Stimulated activated CD8-positive, alpha-beta memory T cell treated with anti-CD3 and anti-CD28 coated beads, Interleukin-7, amount 100 ng/mL, for 24 hours (primary cell): ENCODE results near the gene OR2D2.
"Not testable (repeated sequence)": the region's sequence is repeated elsewhere in the genome, so short reads cannot be mapped to it uniquely, and the experiment has no call there.

ENCODE experiments used
- DNase-seq: peaks from one replicate; pipeline ENCODE4 v3.0.0-alpha.2; 2020; ENCODE audit warnings: low read depth

The OR2D2 gene

GRCh38 chr11:6882751-6883150, 9.5 kb downstream of the OR2D2 start:
- DNase-seq = no peak

GRCh38 chr11:6876914-6877313, 15.4 kb downstream of the OR2D2 start:
- no peak for DNase-seq

- no peak for DNase-seq
Observed at GRCh38 chr11:6876325-6876724, 16.0 kb downstream of the OR2D2 start, which contains the start of gene OR10A4. OR10A4 (plus strand) TSS chr11:6876625; CDS start chr11:6876648, 23 bp downstream.

GRCh38 chr11:6875761-6876160, 16.5 kb downstream of the OR2D2 start:
- no peak for DNase-seq

- no peak for DNase-seq
Observed at GRCh38 chr11:6871278-6871677, 21.0 kb downstream of the OR2D2 start.

- DNase-seq = no peak
Observed at GRCh38 chr11:6864438-6864837, 27.9 kb downstream of the OR2D2 start.

GRCh38 chr11:6862961-6863360, 29.3 kb downstream of the OR2D2 start, which contains the start of gene OR10A2:
OR10A2 (plus strand) TSS chr11:6863057; CDS start chr11:6869755, 6,698 bp downstream.
- no peak for DNase-seq

- no peak for DNase-seq
Observed at GRCh38 chr11:6856871-6857270, 35.4 kb downstream of the OR2D2 start.

- DNase-seq = no peak
Observed at GRCh38 chr11:6855971-6856541, 36.2 kb downstream of the OR2D2 start.

GRCh38 chr11:6854801-6855200, 37.5 kb downstream of the OR2D2 start:
- not testable (repeated sequence) for DNase-seq

GRCh38 chr11:6850526-6850925, 41.8 kb downstream of the OR2D2 start:
- no peak for DNase-seq

GRCh38 chr11:6845383-6845782, 46.9 kb downstream of the OR2D2 start, which contains the start of gene OR10A5:
OR10A5 (plus strand) TSS chr11:6845683; CDS start chr11:6845683, 0 bp downstream.
- no peak for DNase-seq

- DNase-seq = no peak
Observed at GRCh38 chr11:6844356-6844755, 47.9 kb downstream of the OR2D2 start.

- DNase-seq = no peak
Observed at GRCh38 chr11:6843670-6844069, 48.6 kb downstream of the OR2D2 start.

GRCh38 chr11:6841694-6842093, 50.6 kb downstream of the OR2D2 start:
- DNase-seq = no peak
